Body of pancreas (tissue), 4 donors: ENCODE data around the gene APLP2.

Experiments used
- POLR2A ChIP-seq, 3 donors: fragments of 450-650 bp; IDR thresholded peaks; one replicate each; pipeline ENCODE4 v1.6.1; 2016; ENCODE audit warnings: antibody characterized with exemption in 3 of 3, mild to moderate bottlenecking in 2 of 3
- TF ChIP-seq, protein P1 (sequence below), 7 experiments: fragments of 450-650 bp in 4 of 7; fragments of 200-600 bp in 3 of 7; sonication (generic) in 3 of 7; IDR thresholded peaks; one replicate each; pipeline ENCODE4 v1.5.1; 2016 to 2019; ENCODE audit warnings: antibody characterized with exemption in 7 of 7

DNA sequence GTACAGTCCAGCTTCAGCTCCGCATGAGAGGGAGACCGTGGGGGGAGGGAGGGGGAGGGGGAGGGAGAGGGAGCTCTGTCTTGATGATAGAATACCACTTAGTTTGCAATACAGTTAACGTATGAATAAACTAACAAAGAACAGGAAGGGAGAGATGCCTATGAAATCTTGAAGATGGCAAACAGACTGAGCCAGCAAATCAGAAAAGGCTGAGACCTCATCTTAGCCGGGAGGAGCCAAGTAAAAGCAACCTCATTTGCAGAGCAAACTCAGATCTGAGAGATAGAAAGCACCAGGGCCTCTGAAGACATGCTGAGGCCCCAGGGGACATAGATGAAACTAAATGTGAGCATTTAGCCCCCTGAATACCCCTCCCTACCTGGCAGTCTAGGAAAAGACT lies 23.0 kb downstream of the APLP2 start:
- TF ChIP-seq, protein P1, sequence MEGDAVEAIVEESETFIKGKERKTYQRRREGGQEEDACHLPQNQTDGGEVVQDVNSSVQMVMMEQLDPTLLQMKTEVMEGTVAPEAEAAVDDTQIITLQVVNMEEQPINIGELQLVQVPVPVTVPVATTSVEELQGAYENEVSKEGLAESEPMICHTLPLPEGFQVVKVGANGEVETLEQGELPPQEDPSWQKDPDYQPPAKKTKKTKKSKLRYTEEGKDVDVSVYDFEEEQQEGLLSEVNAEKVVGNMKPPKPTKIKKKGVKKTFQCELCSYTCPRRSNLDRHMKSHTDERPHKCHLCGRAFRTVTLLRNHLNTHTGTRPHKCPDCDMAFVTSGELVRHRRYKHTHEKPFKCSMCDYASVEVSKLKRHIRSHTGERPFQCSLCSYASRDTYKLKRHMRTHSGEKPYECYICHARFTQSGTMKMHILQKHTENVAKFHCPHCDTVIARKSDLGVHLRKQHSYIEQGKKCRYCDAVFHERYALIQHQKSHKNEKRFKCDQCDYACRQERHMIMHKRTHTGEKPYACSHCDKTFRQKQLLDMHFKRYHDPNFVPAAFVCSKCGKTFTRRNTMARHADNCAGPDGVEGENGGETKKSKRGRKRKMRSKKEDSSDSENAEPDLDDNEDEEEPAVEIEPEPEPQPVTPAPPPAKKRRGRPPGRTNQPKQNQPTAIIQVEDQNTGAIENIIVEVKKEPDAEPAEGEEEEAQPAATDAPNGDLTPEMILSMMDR (IDR thresholded peaks at IDR 0.05), result no peak
- TF ChIP-seq POLR2A (IDR thresholded peaks at IDR 0.05), result no peak
